ENCODE results near the gene NTMT1.

The NTMT1 gene

GRCh38 chr9:129669141-129669718 lies 43.3 kb downstream of the NTMT1 start:
- no peaks in the 10 kb centered on the region for H3K36me3 Mint-ChIP-seq (ENCODE audit: low read depth)
- no peak overlapping the region for H3K4me3 Mint-ChIP-seq
- peaks cover 7% of the 10 kb centered on the region for H3K4me1 Mint-ChIP-seq (ENCODE audit: low read depth)
- H3K27ac Mint-ChIP-seq, result no peak overlapping the region
- no peaks in the 10 kb centered on the region for H3K9me3 Mint-ChIP-seq
- intact Hi-C loops (cut with micrococcal nuclease), result no loop called here
- peaks cover 73% of the 10 kb centered on the region for H3K27me3 Mint-ChIP-seq

GRCh38 chr9:129669946-129670345 lies 44.0 kb downstream of the NTMT1 start:
- H3K27ac Mint-ChIP-seq, result no peak overlapping the region
- no peak overlapping the region for H3K4me3 Mint-ChIP-seq
- intact Hi-C loops (cut with micrococcal nuclease), result no loop called here
- H3K27me3 Mint-ChIP-seq, result peaks cover 68% of the 10 kb centered on the region
- H3K4me1 Mint-ChIP-seq (ENCODE audit: low read depth), result peaks cover 2% of the 10 kb centered on the region
- H3K36me3 Mint-ChIP-seq (ENCODE audit: low read depth), result no peaks in the 10 kb centered on the region
- H3K9me3 Mint-ChIP-seq, result no peaks in the 10 kb centered on the region

- H3K9me3 Mint-ChIP-seq, result no peaks in the 10 kb centered on the region
- no peaks in the 10 kb centered on the region for H3K36me3 Mint-ChIP-seq (ENCODE audit: low read depth)
- no peaks in the 10 kb centered on the region for H3K4me1 Mint-ChIP-seq (ENCODE audit: low read depth)
- peaks cover 67% of the 10 kb centered on the region for H3K27me3 Mint-ChIP-seq
- intact Hi-C loops (cut with micrococcal nuclease), result no loop called here
- no peak overlapping the region for H3K4me3 Mint-ChIP-seq
- H3K27ac Mint-ChIP-seq, result no peak overlapping the region
These were observed 45.1 kb downstream of the NTMT1 start for GRCh38 chr9:129671065-129671464.

- intact Hi-C loops (cut with micrococcal nuclease), result no loop called here
- Mint-ChIP-seq H3K27me3 (peaks cover 67% of the 10 kb centered on the region), H3K27ac (no peak overlapping the region)
These were observed 45.6 kb downstream of the NTMT1 start for GRCh38 chr9:129671519-129671918.

DNA sequence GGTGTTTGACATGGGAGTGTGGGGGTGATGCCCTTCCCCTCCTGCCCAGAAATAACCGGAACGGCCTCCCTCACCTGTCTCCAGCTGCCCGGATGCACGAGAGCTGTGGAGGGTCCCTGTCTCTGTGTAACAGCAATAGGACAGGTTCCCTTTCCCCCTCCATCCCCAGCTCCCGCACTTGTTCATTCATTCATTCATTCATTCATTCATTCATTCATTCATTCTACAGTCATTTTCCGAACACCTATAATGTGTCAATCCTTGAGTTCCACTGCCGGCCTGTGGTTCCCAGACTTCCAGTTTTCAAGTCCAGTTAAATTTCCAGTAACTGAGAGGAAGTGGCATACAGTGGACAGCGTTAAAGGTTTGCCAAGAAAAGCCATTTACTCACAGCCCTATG lies 46.7 kb downstream of the NTMT1 start:
- intact Hi-C loops (cut with micrococcal nuclease), result no loop called here
- H3K36me3 Mint-ChIP-seq (ENCODE audit: low read depth), result no peaks in the 10 kb centered on the region
- H3K27ac Mint-ChIP-seq, result no peak overlapping the region

More at GRCh38 chr9:129671519-129671918, 45.6 kb downstream of the NTMT1 start:
- Mint-ChIP-seq H3K36me3 (ENCODE audit: low read depth) (no peaks in the 10 kb centered on the region), H3K4me1 (ENCODE audit: low read depth) (no peaks in the 10 kb centered on the region), H3K4me3 (no peak overlapping the region), H3K9me3 (no peaks in the 10 kb centered on the region)

DNA sequence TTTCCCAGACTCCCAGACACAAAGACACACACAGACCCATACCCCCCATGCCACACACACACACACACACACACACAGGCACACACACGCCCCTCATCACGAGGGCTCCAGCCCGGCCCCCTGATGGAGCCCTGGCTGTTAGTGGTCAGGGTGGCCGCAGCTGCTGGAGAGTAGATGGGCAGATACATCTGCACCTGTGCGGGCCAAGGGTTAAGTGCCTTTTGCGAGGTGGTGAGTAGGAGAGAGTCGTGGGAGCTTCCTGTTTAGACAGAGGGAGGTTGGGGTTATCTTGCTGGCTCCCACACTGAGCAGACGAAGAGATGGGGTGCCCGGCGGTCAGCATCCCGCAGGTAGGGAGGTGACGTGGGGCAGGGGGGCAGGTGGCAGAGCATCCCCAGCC lies 47.6 kb downstream of the NTMT1 start:
- Mint-ChIP-seq H3K4me1 (ENCODE audit: low read depth) (no peaks in the 10 kb centered on the region), H3K27me3 (peaks cover 56% of the 10 kb centered on the region), H3K4me3 (no peak overlapping the region), H3K9me3 (no peaks in the 10 kb centered on the region), H3K27ac (no peak overlapping the region), H3K36me3 (ENCODE audit: low read depth) (no peaks in the 10 kb centered on the region)
- intact Hi-C loops (cut with micrococcal nuclease), result no loop called here

More for the DNA sequence above, 46.7 kb downstream of the NTMT1 start:
- H3K27me3 Mint-ChIP-seq, result peaks cover 61% of the 10 kb centered on the region
- H3K4me3 Mint-ChIP-seq, result no peak overlapping the region
- H3K4me1 Mint-ChIP-seq (ENCODE audit: low read depth), result no peaks in the 10 kb centered on the region
- no peaks in the 10 kb centered on the region for H3K9me3 Mint-ChIP-seq

DNA sequence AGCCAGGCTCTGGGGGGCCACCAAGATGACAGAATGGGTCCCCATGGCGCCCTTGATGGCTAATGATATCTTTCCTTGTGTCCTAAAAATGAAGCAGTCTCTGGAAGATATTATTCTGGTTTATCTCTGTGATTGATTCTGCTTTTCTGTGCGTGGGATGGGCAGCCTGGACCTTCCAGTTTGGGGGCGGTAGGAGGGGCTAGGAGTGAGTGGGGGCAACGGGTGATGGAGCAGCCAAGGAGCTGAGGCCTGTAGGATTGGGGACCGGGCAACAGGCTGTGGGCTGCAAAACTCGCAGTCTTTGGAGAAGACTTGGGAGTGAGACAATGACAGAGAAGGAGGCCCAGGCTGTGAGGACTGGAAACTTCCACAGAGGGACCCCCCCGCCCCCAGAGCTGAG lies 48.3 kb downstream of the NTMT1 start:
- no peak overlapping the region for H3K27ac Mint-ChIP-seq
- H3K36me3 Mint-ChIP-seq (ENCODE audit: low read depth), result no peaks in the 10 kb centered on the region
- H3K27me3 Mint-ChIP-seq, result peaks cover 55% of the 10 kb centered on the region
- H3K4me3 Mint-ChIP-seq, result no peak overlapping the region
- H3K9me3 Mint-ChIP-seq, result no peaks in the 10 kb centered on the region
- intact Hi-C loops (cut with micrococcal nuclease), result no loop called here
- H3K4me1 Mint-ChIP-seq (ENCODE audit: low read depth), result no peaks in the 10 kb centered on the region

DNA sequence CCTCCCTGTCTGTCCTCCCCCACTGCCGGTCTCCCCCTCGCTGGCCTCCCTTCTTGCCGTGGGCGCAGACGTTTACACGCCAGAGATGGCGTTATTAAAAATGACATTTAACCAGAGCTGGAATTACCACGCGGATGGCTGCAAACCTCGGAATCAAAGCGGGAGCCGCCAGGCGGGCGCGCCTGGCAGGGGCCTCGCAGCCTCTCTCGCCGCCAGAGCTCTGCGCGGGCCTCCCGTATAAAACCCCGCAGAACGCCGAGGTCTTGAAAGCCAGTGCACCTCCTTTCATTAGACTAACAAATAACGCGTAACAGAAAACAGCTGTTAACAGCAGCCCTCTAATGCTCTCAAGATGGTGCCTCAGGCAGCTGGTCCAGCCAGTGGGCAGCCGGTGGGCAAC lies 49.7 kb downstream of the NTMT1 start:
- H3K36me3 Mint-ChIP-seq (ENCODE audit: low read depth), result no peaks in the 10 kb centered on the region
- H3K4me1 Mint-ChIP-seq (ENCODE audit: low read depth), result no peaks in the 10 kb centered on the region
- no peaks in the 10 kb centered on the region for H3K9me3 Mint-ChIP-seq

DNA sequence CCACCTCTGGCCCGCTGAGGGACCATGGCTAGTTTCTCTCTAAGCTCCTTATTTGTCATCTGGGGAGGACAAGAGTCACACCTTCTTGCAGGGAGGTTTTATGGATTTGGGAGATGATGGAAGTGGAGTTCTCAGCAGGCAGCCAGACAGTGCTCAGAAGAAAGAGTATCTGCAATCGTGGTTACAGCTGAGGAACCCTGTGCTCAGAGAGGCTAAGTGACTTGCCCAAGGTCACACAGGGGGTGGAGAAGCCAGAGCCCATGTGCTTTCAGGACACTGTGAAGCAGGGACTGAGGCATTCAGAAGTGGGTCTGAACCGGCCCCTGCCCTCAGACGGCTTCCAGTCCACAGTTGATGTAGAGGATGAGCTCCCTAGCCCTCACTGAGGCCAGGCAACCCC lies 50.3 kb downstream of the NTMT1 start:
- Mint-ChIP-seq H3K4me3 (no peak overlapping the region), H3K27me3 (peaks cover 44% of the 10 kb centered on the region), H3K27ac (no peak overlapping the region), H3K36me3 (ENCODE audit: low read depth) (no peaks in the 10 kb centered on the region), H3K4me1 (ENCODE audit: low read depth) (no peaks in the 10 kb centered on the region), H3K9me3 (no peaks in the 10 kb centered on the region)
- intact Hi-C loops (cut with micrococcal nuclease), result no loop called here

More for the DNA sequence above, 49.7 kb downstream of the NTMT1 start:
- no peak overlapping the region for H3K4me3 Mint-ChIP-seq
- H3K27ac Mint-ChIP-seq, result no peak overlapping the region
- peaks cover 49% of the 10 kb centered on the region for H3K27me3 Mint-ChIP-seq
- intact Hi-C loops (cut with micrococcal nuclease), result no loop called here

- intact Hi-C loops (cut with micrococcal nuclease), result no loop called here
These were observed 51.0 kb downstream of the NTMT1 start for GRCh38 chr9:129676975-129677374.

DNA sequence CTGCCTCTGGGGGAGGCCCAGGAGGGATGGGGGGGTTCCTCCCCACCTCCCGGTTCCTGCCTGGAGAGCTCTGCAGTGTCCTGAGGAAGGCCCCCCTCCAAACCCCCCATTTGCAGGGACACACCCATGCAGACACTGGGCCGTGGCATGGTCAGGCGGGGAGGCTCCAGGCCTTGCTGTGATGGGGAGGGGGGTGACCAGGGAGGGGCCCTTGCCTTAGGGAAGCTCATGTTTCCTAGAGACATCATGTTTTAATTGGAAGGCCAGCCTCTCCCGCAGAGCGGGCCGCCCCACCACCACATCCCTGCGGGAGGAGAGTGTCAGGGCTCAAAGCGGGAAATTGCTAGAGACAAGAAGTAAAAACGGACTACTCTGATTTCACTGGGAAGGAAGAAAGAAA lies 51.5 kb downstream of the NTMT1 start:
- intact Hi-C loops (cut with micrococcal nuclease), result no loop called here
- no peaks in the 10 kb centered on the region for H3K4me1 Mint-ChIP-seq (ENCODE audit: low read depth)
- H3K9me3 Mint-ChIP-seq, result no peaks in the 10 kb centered on the region

More at GRCh38 chr9:129676975-129677374, 51.0 kb downstream of the NTMT1 start:
- H3K27ac Mint-ChIP-seq, result no peak overlapping the region
- peaks cover 47% of the 10 kb centered on the region for H3K27me3 Mint-ChIP-seq
- no peak overlapping the region for H3K4me3 Mint-ChIP-seq
- H3K4me1 Mint-ChIP-seq (ENCODE audit: low read depth), result no peaks in the 10 kb centered on the region
- no peaks in the 10 kb centered on the region for H3K36me3 Mint-ChIP-seq (ENCODE audit: low read depth)
- H3K9me3 Mint-ChIP-seq, result no peaks in the 10 kb centered on the region

DNA sequence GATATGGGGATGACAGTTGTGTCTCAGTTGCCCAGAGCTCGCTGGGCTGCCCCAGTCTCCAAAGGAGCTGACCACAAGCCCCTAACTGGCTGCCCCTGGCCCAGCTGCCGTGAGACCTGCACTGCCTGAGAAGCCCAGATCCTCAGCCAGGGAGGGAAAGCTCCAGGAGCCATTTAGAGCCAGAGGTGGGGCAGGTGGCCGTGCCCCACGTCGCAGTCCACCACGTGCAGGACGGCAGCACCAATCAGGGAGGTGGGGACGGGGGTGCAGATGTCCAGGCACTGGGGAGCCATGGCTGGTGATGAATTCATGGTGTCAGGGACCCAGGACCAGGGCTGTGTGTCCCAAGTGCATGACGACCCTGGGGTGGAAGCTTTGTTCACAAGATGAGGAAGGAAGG lies 52.9 kb downstream of the NTMT1 start:
- H3K27ac Mint-ChIP-seq, result no peak overlapping the region
- H3K27me3 Mint-ChIP-seq, result peaks cover 41% of the 10 kb centered on the region
- H3K9me3 Mint-ChIP-seq, result no peaks in the 10 kb centered on the region
- H3K36me3 Mint-ChIP-seq (ENCODE audit: low read depth), result no peaks in the 10 kb centered on the region
- intact Hi-C loops (cut with micrococcal nuclease), result no loop called here
- H3K4me1 Mint-ChIP-seq (ENCODE audit: low read depth), result no peaks in the 10 kb centered on the region
- H3K4me3 Mint-ChIP-seq, result no peak overlapping the region

More for the DNA sequence above, 51.5 kb downstream of the NTMT1 start:
- Mint-ChIP-seq H3K27ac (no peak overlapping the region), H3K4me3 (no peak overlapping the region), H3K27me3 (peaks cover 42% of the 10 kb centered on the region), H3K36me3 (ENCODE audit: low read depth) (no peaks in the 10 kb centered on the region)

DNA sequence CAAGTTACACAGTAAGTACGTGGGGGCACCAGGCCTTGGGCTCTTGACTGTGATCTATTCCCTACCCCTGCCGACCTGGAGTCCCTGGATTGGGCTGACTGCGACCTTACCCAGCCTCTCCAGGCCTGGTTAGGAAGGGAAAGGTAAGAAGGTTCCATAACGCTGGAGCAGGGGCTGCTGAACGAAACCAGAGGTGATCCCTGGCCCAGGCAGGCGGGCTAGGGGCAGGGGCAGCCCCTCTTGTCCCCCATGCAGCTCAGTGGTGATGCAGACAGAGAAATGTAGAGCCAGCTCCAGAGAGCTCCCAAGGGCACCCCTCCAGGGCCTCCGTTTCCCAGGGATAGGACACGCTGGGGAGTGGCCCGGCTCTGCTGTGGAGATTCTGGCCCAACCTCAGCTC lies 53.6 kb downstream of the NTMT1 start:
- Mint-ChIP-seq H3K9me3 (no peaks in the 10 kb centered on the region), H3K27me3 (peaks cover 37% of the 10 kb centered on the region), H3K27ac (no peak overlapping the region), H3K36me3 (ENCODE audit: low read depth) (no peaks in the 10 kb centered on the region), H3K4me1 (ENCODE audit: low read depth) (no peaks in the 10 kb centered on the region), H3K4me3 (no peak overlapping the region)
- intact Hi-C loops (cut with micrococcal nuclease), result no loop called here

DNA sequence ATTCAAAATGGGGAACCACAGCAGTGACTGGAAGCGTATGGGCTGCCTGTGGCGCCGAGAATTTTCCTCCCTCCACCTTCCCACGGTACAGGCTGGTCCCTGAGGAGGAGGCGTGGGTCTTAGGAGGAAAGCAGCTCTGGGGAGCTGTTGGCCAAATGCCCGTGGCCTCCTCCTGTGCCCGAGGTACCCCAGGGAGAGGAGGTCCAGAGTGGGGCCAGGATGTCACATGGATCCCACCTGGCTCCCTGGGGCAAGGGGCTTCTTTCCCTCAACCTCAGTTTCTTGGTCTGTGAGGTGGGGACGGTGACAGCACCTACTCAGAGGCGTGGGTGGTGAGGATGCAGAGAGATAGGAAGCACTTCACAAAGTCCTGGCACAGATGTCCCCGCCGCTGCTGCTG lies 56.0 kb downstream of the NTMT1 start:
- Mint-ChIP-seq H3K4me3 (no peak overlapping the region), H3K4me1 (ENCODE audit: low read depth) (no peaks in the 10 kb centered on the region), H3K9me3 (no peaks in the 10 kb centered on the region), H3K36me3 (ENCODE audit: low read depth) (no peaks in the 10 kb centered on the region), H3K27me3 (peaks cover 29% of the 10 kb centered on the region), H3K27ac (no peak overlapping the region)
- intact Hi-C loops (cut with micrococcal nuclease), result no loop called here

DNA sequence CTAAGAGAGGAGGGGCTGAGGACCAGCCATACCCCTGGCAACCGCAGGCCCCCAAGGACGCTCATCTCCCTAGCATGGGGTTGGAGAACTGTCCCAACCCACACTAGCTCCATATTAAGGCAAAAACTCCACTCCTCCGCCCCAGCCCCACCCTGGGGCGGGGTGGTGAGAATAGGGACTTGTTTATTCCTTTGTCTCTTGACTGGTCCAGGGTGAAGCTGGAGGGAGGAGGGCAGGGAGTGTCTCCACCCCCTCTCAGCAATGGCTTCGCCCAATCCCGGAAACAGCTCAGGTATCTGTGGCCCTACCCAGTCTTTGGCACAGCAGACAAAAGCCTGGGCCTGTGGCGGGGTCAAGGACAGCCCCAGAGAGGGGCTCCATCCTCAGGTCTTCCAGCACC lies 56.4 kb downstream of the NTMT1 start:
- Mint-ChIP-seq H3K9me3 (no peaks in the 10 kb centered on the region), H3K27me3 (peaks cover 28% of the 10 kb centered on the region), H3K36me3 (ENCODE audit: low read depth) (no peaks in the 10 kb centered on the region), H3K4me1 (ENCODE audit: low read depth) (no peaks in the 10 kb centered on the region), H3K27ac (no peak overlapping the region), H3K4me3 (no peak overlapping the region)
- intact Hi-C loops (cut with micrococcal nuclease), result no loop called here

All from dendritic cell treated with granulocyte-macrophage colony-stimulating factor and Interleukin-4, amounts not matched to agents 40 ng/mL and 50 ng/mL, for 4 days (primary cell).